NAMALWA (cell line): Measurements from ENCODE around the gene MEG3.
"Not testable (repeated sequence)": the region's sequence is repeated elsewhere in the genome, so short reads cannot be mapped to it uniquely, and the experiment has no call there.

Source experiments
- DNase-seq: peaks from one replicate; pipeline ENCODE4 v3.0.0-alpha.2; 2015; ENCODE audit warnings: low spot score

Gene MEG3

DNA sequence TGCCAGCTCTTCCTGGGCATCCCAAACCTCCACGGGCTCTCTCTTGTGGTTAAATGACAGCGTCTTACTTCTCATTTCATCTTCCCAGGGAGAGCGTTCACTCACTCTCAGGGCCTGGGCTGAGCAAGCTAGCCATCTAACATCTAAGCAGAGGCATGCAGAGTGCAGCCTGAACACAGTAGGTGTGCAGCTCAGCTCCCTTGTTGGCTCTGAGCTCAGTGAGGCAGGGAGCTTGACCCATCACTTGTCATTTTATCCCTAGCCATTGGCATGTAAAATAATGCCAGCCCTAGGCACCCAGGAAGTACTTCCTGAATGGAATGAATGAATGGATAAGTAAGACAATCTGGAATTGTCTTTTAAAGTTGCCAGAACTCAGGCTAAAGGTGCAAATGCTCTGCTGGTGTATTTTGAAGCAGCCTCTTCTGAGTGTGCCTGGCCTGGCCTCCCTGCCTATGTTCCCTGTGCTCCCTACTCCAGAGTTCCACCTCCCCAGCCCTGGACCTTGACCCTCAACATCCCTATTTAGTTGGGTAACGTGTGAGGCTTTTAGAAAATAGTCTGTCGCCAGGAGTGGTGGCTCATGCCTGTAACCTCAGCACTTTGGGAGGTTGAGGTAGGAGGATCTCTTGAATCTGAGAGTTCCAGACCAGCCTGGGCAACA lies 9.5 kb upstream of the MEG3 start:
- DNase-seq = no peak

DNA sequence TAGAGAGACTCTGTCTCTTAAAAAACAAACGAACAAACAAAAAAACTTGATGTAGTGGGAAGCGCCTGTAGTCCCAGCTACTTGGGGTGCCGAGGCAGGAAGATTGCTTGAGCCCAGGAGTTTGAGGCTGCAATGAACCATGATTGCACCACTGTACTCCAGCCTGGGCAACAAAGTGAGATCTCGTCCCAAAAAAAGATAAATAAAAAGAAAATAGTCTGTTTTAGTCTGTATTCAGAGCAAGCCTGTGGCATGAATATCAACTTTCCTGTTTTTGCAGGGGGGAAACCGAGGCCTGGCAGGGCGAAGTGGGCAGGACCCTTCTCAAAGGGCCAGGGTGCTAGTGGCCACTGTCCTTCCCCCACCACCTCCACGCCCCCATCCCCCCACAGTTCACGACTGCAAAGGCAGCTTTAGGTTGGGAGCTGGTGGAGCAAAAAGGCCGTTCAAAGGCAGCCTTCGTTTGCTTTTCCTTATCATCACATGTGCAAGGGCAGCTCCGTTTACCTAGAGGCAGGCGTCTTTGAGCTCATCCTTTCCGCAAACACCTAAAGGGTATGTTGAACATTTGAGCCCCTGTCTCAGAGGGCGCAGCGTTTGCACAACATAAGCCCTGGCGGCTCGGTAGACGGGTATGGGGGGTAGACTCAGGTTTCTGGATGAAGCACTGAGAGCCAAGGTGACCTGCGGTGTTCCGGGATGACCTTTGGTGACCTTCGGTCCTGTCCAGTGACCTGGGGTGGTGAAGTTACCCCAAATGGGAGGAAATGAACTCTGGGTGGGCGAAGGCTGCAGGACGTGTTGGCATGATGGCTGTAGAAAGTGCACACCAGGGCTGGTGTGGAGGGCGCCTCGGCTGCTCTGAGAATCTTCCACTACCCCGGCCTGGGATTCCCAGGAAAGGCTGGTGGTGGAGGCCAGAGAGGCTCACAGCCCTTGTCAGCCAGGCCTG lies 8.7 kb upstream of the MEG3 start:
- DNase-seq = no peak

DNA sequence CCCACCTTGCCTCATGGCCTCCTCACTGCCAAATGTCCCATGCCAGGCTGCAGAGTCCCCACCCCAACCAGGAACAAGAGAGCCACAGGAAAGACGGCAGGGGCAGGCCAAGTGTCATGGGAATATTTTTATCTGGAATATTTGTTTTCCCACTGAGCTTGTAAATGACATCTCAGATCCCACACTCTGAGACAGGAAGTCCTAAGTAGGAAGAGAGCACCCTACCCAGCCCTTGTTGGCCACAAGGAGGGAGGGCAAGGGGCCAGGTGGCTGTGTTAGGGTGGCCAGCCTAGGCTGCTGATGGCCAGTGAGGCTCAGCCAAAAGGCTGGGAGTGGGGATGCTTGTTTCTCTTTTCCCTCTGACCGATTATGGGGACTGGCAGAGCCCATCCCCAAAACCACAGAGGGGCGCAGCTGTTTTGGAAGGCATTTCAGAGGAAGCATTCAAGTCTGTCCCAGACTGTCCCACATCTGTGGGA lies 7.7 kb upstream of the MEG3 start:
- no peak for DNase-seq

DNA sequence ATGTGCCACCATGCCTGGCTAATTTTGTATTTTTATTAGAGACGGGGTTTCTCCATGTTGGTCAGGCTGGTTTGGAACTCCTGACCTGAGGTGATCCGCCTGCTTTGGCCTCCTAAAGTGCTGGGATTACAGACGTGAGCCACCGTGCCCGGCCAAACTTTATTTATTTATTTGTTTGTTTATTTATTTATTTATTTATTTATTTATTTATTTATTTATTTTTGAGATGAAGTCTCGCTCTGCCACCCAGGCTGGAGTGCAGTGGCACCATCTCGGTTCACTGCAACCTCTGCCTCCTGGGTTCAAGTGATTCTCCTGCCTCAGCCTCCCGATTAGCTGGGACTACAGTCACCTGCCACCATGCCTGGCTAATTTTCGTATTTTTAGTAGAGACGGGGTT lies 7.0 kb upstream of the MEG3 start:
- not testable (repeated sequence) for DNase-seq

DNA sequence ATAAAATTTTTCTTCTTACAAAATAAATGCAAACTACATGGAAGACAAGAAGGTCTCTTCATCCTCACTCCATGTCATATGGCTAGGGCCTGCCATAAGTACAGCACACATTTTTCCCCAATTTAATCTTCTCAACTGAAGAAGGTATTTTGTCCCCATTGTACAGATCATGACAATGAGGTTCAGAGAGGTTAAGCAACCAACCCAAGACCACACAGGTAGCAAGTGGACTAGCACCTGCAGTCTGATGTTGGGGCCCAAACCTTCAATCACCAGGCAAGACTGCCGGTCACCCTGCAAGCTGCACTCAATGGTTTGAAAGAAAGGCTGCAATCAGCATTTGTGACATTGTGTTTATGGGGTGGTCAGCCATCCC lies 6.5 kb upstream of the MEG3 start:
- no peak for DNase-seq

DNA sequence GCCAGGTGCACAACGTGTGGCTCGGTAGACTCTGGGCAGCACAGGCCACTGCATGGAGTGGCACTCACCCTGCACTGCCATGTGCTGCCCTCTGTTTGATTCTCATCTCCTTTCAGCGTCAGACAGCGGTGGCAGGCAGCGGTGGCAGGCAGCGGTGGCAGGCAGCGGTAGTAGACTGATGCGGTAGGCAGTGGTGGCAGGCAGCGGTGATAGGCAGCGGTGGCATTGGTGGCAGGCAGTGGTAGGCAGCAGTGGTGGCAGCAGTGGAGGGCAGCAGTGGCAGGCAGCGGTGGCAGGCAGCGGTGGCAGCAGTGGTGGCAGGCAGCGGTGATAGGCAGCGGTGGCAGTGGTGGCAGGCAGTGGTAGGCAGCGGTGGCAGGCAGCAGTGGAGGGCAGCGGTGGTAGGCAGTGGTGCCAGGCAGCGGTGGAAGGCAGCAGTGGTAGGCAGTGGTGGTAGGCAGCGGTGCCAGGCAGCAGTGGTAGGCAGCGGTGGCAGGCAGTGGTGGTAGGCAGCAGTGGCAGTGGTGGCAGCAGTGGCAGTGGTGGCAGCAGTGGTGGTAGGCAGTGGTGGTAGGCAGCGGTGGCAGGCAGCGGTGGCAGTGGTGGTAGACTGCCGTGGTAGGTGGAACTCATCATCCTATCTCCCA lies 6.0 kb upstream of the MEG3 start:
- DNase-seq = no peak

DNA sequence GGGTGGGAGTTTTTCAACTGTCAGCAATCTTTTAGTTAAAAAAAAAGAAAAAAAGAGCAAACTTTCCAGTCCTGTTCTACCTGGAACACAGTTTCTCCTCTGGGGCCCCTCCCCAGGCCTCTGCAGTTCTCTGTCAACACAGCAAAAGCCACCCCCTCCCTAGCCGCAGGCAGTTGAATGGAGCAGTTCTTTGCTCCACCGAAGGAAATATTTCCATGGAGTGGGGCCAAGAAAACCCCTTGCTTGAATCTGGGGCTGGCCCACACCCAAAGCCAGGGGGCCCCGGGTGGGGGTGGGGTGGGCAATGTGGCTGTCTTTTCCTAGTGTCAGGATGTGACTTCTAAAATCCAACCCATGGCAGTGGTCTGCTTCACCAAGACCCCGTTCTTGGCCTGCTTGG lies 5.0 kb upstream of the MEG3 start:
- no peak for DNase-seq

DNA sequence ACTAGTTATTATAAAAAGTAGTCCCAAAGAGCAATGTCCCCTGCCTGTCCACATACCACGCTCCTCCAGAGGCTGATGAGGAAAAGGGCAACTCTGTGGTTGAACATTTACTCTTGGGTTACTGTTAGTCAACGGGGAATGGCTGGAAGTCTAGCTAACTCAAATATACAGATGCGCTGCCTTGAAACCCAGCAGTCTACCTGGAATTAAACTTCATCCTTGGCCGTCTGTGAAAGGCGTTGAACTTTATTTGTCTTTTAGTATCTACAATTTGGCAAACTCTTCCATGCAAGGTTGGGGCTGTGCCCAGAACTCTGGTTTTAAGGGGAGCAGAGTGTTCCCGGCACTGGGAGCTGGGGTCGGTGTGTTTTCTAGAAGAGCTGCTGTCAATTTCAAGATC lies 3.9 kb upstream of the MEG3 start:
- no peak for DNase-seq

DNA sequence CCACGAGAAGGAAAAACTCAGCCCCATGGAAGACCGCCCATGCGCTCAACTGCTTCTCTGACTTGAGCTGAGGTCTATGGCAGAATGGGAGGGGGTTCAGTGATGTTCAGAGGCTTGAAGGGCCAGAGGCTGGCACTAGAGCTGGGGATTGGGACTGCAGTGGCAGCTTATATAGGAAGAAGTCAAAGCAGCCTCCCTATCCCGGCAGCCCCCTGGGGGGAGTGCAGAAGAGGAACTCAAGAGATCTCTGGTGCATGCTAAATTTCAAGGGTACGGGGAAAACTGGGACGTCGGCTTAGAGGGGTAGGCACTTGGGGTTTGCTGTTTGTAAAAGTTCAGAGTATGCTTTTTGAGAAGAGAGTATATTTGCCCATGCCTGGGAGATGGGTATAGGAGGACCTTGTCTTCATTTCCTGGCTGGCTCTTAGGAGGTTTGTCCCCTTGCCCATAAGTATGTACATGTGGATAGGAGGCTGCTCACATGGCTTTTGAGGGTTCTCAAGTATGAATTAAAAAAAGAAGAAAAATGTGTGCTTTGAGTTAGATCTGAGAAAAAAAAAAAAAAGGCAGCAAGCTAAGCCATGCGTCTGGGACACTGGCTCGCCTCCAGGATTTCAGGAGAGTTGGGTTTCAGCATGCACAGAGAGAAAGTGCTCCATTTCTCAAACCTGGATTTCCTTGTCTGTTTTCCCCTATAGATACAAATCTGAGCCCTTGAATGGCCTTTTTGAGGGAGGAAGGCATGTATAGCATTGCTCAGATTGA lies 3.2 kb upstream of the MEG3 start:
- no peak for DNase-seq

DNA sequence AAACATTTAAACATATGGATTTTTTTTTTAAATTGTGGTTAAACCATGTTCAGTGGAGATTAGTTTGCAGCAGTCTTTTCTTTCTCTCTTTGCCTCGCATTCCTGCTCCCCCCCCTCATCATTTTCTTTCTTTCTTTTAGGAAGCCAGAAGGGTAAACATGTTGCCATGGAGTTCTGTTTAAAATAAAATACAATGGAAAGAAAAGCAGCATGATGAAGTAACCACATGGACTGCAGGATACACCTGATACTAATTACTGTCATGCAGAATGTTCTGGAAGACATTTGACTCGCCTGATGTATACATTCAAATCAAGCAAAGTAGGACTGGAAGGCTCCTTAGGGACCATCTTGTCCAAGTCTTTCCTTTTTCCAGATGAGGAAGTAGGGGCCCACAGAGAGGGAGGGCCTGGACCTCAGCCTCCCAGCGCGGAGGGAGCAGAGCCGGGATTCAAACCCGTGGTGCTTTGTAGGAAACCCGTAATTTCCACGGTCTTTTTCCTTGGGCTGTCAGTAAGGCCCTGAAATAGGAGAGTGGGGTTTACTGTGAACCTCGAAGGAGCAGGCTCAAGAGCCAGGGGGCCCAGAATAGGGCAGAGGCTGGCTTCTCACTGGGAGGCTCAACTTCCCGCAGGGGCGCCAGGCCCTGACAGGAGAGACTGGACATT lies 2.4 kb upstream of the MEG3 start:
- DNase-seq = no peak

DNA sequence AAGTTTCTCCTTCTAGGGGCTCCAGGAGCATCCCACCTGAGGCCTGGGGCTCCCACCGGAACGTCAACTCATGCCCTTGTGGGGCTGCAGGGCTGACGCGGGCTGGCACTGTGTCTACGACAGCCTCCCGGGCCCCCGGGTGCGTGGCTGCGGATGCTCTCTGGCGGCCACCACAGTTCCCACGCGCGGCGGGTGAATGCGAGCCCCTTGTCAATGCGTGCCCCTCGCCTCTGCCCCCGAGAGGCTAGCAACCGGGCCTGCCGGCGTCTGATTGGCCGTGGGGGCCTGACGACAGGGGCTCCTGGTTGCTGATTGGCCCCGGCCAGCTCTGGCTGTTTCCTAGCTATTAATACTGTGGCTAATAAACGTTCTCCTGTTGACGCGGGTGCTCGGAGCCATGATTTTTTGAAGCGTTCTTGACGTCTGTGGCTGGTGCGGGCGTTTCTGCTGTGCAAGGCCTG lies 1.8 kb upstream of the MEG3 start:
- DNase-seq = peak; percentile 13

DNA sequence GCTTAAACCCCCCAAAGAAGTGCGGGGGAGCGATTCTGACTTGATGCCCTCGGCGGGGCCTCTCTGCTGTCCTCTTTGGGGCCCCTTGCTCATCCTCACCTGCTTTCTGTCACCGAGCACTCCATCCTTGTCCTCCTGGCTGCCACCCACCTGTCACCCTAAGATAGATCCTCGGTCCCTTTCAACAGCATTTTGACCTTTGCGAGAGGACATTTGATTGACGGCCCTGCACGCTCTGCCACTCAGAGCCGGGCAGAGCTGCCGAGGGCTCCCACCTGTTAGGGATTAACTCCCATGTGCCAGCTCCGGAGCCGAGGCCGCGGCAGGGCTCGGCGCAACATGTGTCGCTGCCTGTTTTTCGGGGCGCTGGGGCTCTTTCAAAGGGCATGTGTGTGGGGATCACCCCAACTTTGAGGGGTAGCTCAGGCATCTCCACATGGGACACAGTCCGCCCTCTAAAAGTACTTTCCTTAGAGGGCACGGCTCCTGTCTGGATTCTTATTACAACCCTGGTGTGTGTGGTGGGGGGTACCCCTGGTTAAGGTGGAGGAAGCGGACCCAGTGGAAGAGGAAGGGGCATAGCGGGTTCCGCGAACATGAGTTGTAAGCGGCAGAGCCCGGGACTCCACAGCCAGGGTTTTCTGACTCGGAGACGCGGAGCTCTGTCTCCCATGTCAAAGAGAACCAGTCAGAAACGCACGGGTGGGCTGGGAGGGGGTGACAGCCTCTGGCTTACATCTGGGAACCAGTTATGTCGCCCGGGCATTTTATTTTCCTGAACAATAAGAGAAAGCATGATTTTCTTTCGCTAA lies 811 bp upstream of the MEG3 start:
- no peak for DNase-seq

DNA sequence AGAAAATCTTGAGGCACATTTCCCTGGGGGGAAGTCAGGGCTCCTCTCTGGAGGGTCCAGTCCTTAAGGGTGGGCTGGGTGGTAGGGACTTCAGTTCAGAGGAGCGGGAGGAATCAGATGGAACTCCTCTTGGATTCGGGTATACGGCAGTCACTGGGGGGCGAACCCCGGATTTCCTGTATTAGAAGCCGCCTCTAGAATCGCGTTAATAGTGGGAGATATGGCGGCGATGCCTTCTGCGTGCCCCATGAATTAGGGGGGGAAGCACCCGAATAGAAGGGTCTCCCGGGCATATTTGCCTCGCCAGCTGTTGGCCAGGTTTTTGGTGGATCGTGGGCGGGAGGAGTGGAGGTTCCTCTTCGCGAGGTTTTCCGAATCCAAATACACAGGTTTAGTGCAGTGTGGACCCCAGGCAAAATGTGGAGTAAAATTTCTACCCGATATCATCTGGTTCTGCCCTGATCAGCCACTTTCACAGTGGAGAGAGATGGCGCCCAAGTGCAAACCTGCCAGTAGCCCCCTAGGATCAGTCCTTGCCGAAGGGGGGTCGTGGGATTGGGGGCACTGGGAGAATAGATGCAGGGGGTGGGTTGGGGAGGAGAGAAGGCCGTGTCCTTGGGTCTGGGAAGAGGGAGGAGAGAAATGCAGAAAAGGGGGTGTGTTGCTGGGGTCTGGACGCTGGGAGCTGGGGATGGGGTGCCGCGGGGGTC lies 628 bp downstream of the MEG3 start:
- DNase-seq = no peak

DNA sequence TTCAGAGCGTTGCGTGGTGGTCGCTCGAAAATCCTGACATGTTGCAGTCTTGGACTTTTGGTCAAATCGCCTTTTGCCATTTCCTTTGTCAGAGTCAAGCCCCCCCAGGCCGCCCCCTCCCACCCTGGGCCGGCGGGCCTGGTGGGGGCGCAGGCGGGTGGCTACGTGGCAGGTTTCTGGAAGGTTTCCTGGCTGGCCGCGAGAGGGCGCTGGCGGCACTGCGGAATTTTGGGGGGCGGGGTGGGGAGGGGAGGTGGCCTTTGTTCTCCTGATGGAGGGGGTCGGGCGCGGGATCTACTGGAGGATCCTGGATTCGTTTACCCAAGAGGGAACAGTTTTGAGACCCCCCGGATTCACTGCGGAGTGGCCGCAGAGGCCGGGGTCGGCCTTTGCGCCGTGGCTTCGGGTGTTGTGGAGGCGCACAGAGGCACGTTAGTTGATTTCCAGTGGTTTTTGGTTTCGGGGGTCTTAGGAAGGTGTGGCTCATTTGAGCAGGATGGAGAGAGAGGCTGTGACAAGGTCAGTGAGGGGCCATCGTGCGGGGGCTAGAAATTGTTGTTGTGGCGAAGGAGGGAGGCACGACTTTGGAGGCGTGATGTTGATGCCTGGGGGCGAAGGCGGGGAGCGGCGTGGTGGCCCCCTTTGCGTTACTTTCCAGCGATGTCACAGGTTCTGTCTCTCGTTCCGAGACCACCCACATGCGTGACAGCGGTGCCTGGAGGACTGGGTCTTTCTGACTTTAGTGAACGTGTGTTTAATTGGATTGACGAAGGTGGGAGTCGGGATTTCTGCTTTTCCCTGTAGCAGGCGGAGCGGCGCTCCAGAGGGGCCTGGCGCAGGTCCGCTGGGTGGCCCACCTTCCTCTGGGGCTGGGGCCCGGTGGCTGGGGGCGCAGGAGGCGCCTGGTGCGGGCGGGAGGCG lies 1.4 kb downstream of the MEG3 start:
- DNase-seq = no peak

DNA sequence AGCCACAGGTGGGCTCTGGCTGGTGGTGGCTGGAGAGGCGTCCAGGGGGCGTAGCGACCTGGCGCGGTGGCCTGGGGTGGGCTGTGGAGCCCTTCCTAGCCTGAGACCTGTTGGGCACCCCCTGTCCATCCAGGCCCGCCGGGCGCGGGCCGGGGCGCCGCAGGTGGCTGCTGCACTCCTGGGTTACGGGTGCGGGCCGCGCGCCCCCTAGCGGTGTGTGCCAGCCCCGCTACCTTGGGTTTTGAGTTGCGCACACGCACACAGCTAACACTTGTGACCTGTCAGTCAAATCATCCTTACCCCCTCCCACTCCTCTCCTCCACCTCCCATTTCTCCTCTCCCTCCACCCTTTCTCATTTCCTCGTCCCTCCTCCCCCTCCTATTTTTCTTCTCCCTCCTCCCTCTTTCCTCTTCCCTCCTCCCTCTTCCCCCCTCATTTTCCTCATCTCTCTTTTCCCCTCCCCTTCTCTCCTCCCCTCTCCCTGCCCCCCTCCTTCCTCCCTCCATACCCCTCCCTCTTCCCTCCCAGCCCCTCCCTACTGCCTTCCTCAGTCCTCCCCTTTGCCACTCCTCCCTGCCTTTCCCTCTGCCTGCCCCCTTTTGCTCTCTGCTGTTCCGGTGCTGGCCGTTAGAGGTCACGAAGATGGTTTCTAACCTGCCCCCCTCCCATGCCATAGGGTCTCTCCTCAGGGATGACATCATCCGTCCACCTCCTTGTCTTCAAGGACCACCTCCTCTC lies 2.3 kb downstream of the MEG3 start:
- DNase-seq = no peak

DNA sequence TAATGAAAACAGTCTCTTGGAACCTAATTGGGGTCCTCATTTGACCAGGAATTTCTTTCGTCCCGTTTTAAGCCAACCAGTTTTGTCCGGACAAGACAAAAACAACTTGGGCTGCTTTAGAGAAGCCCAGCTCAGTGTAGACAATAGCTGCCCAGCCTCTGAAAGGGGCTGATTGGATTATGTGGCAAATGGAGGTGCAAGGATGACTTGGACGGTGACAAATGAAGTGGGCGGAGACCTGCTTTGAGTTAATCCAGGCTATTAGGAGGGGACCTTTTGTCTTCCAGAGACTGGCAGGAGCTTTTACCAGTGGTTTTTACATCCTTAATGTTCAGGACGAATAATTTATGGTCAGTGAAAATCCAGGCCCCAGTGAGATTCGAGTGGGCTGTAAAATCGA lies 4.8 kb downstream of the MEG3 start:
- DNase-seq = no peak

DNA sequence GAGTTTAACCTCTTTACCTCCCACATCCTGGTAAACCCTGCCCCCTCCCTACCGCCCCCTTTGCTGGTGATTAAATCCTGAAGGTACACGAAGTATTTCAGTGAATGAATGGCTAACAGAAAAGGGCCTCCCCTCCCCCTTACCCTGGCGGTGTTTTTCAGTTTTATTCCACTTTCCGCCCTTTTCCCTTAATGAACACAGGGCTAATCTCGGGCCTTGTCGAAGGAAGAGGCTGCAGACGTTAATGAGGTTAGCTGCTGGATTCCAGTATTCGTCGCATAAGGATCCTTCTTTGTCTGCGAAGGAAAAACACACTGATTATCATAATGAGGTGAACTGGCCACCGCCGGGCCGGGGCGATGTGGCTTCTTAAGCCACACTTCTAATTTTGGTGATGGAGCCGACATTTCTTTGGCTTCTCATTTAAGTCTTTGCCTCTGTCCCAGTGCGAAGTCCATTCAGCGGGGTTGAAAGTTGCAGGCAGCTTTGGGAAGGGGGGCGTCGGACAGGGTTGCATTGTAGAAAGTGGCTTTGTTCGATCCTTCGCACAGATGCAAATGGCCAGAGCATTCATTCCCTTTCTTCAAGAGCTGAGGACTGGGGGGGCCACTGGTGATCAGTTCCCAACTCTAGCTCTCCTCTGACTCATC lies 6.5 kb downstream of the MEG3 start:
- DNase-seq = no peak
